HL-60 (cell line): ENCODE measurements around the gene LRRC55.
"Not testable (repeated sequence)": the region's sequence is repeated elsewhere in the genome, so short reads cannot be mapped to it uniquely, and the experiment has no call there.

Experiments
- DNase-seq, 2 experiments: peaks; one replicate each; pipeline ENCODE4 v3.0.0-alpha.2; 2010 to 2020; ENCODE audit warnings: low read depth in 1 of 2, low spot score in 1 of 2
- H3K27ac ChIP-seq: fragments of 250-450 bp; sonication (Bioruptor Pico); replicated peaks from 2 replicates; pipeline ENCODE4 v1.5.1; 2020; ENCODE audit warnings: mild to moderate bottlenecking, moderate library complexity
- H3K27me3 ChIP-seq: fragments of 250-450 bp; sonication (Bioruptor Pico); 2 replicates; pipeline ENCODE4 v1.5.1; 2021; ENCODE audit warnings: mild to moderate bottlenecking, moderate library complexity; ENCODE audit not compliant: insufficient read depth, poor library complexity, severe bottlenecking
- H3K4me3 ChIP-seq: replicated peaks from 2 replicates; pipeline ENCODE4 v1.5.1; 2011; ENCODE audit warnings: mild to moderate bottlenecking, control low read depth, low read length; ENCODE audit not compliant: insufficient read depth
- GABPA ChIP-seq: IDR thresholded peaks from 2 replicates; pipeline ENCODE4 v1.6.1; 2012; ENCODE audit warnings: low read depth
- POLR2AphosphoS5 ChIP-seq: IDR thresholded peaks from 2 replicates; pipeline ENCODE4 v1.6.1; 2012; ENCODE audit warnings: low read depth
- SPI1 ChIP-seq: IDR thresholded peaks from 2 replicates; pipeline ENCODE4 v1.6.1; 2012; ENCODE audit warnings: low read depth, mild to moderate bottlenecking, borderline replicate concordance
- TF ChIP-seq, protein P1 (sequence below): IDR thresholded peaks from one replicate; pipeline ENCODE4 v1.5.1; 2011; ENCODE audit warnings: low read length, control low read depth, inconsistent platforms; ENCODE audit not compliant: insufficient read depth
- TF ChIP-seq, protein P2 (sequence below): IDR thresholded peaks from 2 replicates; pipeline ENCODE4 v1.6.1; 2012; ENCODE audit warnings: low read depth; ENCODE audit not compliant: insufficient replicate concordance

Gene LRRC55

DNA sequence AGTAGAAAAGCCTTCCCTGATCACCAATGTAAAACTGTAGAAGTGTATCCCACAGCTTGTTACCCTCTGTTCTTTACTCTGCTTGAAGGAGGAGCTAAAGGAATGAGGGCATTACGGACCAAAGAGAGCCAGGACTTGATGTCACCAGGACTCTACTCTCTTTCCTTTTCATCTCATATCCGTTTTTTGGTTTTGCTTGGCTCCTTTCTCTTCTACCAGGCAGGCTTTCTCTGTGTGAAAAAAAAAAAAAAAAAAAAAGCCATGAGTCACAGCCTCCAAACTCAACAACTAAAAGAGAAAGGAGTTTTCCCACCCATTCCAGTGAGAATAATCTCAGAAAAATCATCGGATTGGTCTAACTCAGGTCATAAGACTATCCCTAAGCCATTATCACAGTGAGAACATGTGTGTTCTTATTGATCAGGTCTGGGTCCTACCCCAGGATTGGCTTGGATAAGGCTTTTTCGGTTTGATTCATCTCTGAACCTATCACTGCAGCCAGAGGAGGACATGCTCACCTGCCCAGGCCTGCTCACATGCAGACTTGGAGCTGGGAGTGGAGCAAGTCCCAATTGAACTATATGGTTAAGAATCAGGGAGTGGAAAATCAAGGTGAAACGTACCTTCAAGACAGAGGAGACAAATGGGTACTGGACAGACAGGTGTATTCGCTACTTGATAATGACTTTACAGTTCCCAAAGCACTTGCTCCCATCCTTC lies 19.4 kb upstream of the LRRC55 start:
- no peaks in the 10 kb centered on the region for H3K27me3 ChIP-seq
- no peak for DNase-seq
- TF ChIP-seq POLR2AphosphoS5 (no peak), SPI1 (no peak), GABPA (no peak)
- TF ChIP-seq, protein P1, sequence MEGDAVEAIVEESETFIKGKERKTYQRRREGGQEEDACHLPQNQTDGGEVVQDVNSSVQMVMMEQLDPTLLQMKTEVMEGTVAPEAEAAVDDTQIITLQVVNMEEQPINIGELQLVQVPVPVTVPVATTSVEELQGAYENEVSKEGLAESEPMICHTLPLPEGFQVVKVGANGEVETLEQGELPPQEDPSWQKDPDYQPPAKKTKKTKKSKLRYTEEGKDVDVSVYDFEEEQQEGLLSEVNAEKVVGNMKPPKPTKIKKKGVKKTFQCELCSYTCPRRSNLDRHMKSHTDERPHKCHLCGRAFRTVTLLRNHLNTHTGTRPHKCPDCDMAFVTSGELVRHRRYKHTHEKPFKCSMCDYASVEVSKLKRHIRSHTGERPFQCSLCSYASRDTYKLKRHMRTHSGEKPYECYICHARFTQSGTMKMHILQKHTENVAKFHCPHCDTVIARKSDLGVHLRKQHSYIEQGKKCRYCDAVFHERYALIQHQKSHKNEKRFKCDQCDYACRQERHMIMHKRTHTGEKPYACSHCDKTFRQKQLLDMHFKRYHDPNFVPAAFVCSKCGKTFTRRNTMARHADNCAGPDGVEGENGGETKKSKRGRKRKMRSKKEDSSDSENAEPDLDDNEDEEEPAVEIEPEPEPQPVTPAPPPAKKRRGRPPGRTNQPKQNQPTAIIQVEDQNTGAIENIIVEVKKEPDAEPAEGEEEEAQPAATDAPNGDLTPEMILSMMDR = no peak
- TF ChIP-seq, protein P2, sequence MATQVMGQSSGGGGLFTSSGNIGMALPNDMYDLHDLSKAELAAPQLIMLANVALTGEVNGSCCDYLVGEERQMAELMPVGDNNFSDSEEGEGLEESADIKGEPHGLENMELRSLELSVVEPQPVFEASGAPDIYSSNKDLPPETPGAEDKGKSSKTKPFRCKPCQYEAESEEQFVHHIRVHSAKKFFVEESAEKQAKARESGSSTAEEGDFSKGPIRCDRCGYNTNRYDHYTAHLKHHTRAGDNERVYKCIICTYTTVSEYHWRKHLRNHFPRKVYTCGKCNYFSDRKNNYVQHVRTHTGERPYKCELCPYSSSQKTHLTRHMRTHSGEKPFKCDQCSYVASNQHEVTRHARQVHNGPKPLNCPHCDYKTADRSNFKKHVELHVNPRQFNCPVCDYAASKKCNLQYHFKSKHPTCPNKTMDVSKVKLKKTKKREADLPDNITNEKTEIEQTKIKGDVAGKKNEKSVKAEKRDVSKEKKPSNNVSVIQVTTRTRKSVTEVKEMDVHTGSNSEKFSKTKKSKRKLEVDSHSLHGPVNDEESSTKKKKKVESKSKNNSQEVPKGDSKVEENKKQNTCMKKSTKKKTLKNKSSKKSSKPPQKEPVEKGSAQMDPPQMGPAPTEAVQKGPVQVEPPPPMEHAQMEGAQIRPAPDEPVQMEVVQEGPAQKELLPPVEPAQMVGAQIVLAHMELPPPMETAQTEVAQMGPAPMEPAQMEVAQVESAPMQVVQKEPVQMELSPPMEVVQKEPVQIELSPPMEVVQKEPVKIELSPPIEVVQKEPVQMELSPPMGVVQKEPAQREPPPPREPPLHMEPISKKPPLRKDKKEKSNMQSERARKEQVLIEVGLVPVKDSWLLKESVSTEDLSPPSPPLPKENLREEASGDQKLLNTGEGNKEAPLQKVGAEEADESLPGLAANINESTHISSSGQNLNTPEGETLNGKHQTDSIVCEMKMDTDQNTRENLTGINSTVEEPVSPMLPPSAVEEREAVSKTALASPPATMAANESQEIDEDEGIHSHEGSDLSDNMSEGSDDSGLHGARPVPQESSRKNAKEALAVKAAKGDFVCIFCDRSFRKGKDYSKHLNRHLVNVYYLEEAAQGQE = no peak

DNA sequence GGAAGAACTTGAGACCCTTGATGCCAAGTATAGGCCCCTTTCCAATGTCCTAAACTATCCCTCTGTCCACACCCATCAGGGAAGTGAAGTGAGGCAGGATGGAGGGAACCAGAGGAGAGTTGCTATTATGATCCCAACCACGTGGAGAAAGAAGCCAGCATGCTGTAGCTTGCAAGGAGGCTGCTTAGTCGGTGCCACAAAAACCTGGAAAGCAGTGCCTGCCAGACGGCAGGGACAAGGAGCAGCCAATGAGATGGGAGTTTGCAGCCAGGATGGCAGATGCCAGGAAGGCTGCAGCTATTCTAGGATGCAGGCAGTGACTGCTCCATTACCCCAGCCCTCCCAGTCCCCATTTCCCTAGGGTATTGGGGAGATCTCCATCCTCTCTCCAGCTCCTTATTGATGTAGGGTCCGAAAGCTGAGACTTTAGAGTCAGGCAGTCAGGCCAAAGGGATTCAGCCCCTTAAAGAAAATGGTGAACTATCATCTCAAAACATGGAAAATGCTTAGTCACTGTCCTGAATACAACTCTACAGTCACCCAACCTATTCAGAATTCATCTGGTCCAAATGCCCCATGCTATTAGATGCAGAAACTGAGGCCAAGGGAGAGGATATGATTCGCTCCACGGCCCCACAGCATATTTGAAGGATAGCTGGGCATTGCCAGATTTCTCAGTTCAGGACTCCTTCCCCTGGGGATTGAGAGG lies 18.4 kb upstream of the LRRC55 start:
- Histone ChIP-seq H3K4me3 (no peak overlapping the region), H3K27ac (no peak overlapping the region), H3K27me3 (no peaks in the 10 kb centered on the region)
- DNase-seq = no peak
- TF ChIP-seq POLR2AphosphoS5 (no peak), GABPA (no peak), SPI1 (no peak)
- TF ChIP-seq, protein P1 = no peak
- TF ChIP-seq, protein P2 = no peak

More for the DNA sequence above, 19.4 kb upstream of the LRRC55 start:
- Histone ChIP-seq H3K4me3 (no peak overlapping the region), H3K27ac (no peak overlapping the region)

DNA sequence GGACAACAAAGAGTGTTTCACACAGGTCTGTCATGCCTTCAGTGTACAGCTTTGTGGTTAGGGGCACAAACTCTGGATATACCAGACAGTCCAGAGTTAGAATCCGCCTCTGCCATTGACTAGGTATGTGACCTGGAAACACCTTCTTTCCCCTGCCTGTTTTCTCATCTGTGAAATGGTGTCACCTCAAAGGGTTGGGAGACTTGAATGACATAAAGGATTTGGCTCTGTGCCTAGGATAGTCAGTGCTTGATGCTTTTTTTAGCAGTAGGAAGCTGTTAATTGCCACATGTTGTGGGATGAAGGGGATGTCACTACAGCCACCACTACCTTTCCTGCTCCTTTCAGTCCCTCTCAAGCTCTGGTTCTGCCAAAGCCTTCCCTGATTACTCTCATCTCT lies 17.4 kb upstream of the LRRC55 start:
- TF ChIP-seq GABPA = no peak
- H3K27ac ChIP-seq = no peak overlapping the region
- DNase-seq = no peak
- no peaks in the 10 kb centered on the region for H3K27me3 ChIP-seq
- H3K4me3 ChIP-seq = no peak overlapping the region

DNA sequence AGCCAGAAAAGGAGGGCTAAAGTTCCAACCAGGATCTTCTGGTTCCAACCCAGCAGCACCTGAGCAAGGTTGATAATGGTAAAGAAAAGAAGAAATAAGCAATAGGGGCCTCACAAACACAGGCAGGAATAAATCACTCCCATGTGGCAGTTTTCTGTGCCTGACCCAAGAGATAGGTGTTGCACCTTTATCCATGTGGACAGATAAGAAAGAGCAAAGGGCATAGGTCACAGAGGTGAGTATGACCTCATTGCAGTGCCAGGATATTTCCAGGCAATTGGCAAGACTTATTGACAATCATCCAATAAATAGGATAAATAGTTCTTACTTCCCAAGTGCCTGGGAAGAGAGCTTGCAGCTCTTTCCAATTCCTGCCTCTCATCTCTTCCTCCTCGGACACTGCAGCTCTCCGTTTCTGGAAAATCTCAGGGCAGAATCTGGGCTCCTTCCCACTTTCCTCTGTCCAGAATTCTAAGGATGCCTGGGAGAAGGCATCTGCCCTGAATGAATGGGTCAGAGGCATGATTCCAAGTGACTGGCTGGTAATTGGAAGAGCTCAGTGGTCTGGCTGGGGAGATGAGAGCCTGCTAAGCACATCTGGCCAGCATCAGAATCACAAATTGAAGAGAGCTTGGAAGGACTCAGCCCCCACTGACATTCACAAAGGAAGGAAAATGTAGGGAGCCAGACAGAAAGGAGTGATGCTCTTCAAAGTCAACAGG lies 14.5 kb upstream of the LRRC55 start:
- no peaks in the 10 kb centered on the region for H3K27me3 ChIP-seq
- H3K27ac ChIP-seq = no peak overlapping the region
- TF ChIP-seq, protein P1 = no peak
- TF ChIP-seq GABPA (no peak), SPI1 (no peak), POLR2AphosphoS5 (no peak)
- TF ChIP-seq, protein P2 = no peak
- DNase-seq = no peak
- H3K4me3 ChIP-seq = no peak overlapping the region

DNA sequence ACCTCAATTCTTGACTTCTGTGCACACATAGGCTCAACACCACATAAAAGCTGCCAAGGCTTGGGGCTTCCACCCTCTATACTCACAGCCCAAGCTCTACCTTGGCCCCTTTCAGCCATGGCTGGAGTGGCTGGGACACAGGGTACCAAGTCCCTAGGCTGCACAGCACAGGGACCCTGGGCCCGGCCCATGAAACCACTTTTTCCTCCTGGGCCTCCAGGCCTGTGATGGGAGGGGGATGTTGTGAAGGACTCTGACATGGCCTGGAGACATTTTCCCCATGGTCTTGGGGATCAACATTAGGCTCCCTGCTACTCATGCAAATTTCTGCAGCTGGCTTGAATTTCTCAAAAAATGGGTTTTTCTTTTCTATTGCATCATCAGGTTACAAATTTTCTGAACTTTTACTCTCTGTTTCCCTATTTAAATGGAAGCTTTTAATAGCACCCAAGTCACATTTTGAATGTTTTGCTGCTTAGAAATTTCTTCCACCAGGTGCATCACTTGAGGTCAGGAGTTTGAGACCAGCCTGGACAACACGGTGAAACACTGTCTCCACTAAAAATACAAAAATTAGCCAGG lies 11.9 kb upstream of the LRRC55 start:
- H3K27me3 ChIP-seq, H3K4me3 ChIP-seq, H3K27ac ChIP-seq, DNase-seq: not testable (repeated sequence)
